ENCODE measurements around the gene MTHFD1.

DNA sequence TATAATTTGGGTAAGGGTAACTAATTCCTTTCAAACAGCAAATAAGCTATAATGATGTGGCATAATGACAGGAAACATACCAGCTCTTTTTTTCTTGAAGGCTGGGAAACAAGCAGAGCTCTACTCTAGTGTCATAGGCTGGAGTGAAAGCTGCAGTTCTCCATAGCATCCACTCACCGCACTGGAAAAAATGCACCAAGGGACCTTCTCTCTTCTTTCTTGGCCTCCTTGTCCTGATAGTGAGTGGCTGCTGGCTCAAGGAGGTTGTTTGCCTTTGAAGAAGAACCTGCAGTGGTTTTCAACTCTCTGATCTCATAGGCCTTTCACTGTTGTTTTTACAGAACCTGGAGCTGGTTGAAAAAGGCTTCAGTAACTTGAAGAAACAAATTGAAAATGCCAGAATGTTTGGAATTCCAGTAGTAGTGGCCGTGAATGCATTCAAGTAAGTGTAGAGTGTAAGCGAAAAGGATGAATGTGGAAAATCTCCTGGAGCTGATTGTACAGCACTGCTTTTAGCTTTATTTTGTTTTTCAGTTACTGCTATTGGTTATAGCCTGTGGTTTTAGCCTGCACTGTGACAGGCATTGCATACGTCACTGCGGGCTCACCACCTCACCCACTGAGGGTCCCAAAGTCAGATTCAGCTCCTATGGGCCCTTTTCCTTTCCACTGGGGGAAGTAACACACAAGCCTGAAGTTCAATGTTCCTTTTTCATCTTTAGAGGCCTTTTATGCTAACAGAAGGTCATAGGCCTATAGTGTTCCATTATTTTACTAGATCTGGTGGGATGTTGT lies 59.9 kb downstream of the MTHFD1 start:
- no peak for TF ChIP-seq CTCF (conservative IDR thresholded peaks at IDR 0.05)
- TF ChIP-seq ZFX (IDR thresholded peaks at IDR 0.05), result no peak
